Upper lobe of right lung (tissue), 1 donor: Measurements from ENCODE around the gene PTPRM. TPM values are rescaled to one million over a fixed set of nuclear protein-coding genes. Genes with fewer than 3 reads are reported as not detected.

ENCODE experiments used
- ATAC-seq: fragments of 200-7000 bp; cut with Tn5 transposase; one replicate; pipeline ENCODE4 v1.9.1; 2020; ENCODE audit warnings: mild to moderate bottlenecking, moderate library complexity
- DNase-seq: peaks from one replicate; pipeline ENCODE4 v3.0.0-alpha.2; 2020
- H3K27ac ChIP-seq: fragments of 200-600 bp; one replicate; pipeline ENCODE4 v1.8.0; 2022
- H3K27me3 ChIP-seq: fragments of 200-600 bp; one replicate; pipeline ENCODE4 v1.8.0; 2022; ENCODE audit warnings: mild to moderate bottlenecking
- H3K36me3 ChIP-seq: fragments of 200-600 bp; one replicate; pipeline ENCODE4 v1.8.0; 2022
- H3K4me1 ChIP-seq: fragments of 200-600 bp; one replicate; pipeline ENCODE4 v1.8.0; 2022
- H3K4me3 ChIP-seq: fragments of 200-600 bp; one replicate; pipeline ENCODE4 v1.8.0; 2022; ENCODE audit warnings: mild to moderate bottlenecking
- H3K9me3 ChIP-seq: fragments of 200-600 bp; one replicate; pipeline ENCODE4 v1.8.0; 2022
- intact Hi-C: fragments of 100-400 bp; cut with DNase I; formaldehyde crosslinking; loops from one replicate; pipeline ENCODE4 v1.11.0; 2022
- total RNA-seq: library from RNA; stranded (reverse); fragmentation: NEBNext Ultra II Directional; extraction: Animal tissue kit (Norgen Biotek cat#: 25700); gene quantifications from one replicate; pipeline ENCODE4 v1.2.1, GENCODE V29; 2021
- TF ChIP-seq, protein P1 (sequence below): fragments of 200-600 bp; IDR thresholded peaks from one replicate; pipeline ENCODE4 v1.8.0; 2022; ENCODE audit warnings: antibody characterized with exemption
- donor health status: DM: no; HTN: yes; CAD: no; lungs with severe emphysema.

The PTPRM gene
- total RNA-seq, 1 donor from 2014 or later: 99.3 TPM

DNA sequence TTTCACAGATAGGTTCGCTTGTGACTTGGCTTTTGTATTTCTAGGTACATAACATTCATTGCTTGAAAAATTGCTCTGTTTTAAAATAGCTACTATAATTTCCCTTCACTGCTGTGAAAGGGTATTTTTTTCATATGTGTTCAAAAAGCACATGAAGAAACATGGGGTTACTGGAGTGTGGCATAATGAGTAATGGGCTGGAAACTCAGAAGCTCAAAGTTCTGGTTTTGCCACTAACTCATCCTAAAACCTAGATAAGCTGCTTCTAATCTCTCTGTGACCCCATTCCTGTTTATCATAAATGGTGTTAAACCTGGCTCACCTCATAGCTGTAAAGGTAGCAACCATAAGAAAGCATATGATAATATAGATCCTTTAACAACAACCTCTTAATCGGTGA lies 319.3 kb downstream of the PTPRM start:
- no peak for ATAC-seq
- no peaks in the 10 kb centered on the region for H3K4me1 ChIP-seq
- H3K27me3 ChIP-seq: no peaks in the 10 kb centered on the region
- no peaks in the 10 kb centered on the region for H3K36me3 ChIP-seq
- no peak overlapping the region for H3K27ac ChIP-seq
- H3K9me3 ChIP-seq: no peaks in the 10 kb centered on the region
- DNase-seq: no peak
- TF ChIP-seq, protein P1, sequence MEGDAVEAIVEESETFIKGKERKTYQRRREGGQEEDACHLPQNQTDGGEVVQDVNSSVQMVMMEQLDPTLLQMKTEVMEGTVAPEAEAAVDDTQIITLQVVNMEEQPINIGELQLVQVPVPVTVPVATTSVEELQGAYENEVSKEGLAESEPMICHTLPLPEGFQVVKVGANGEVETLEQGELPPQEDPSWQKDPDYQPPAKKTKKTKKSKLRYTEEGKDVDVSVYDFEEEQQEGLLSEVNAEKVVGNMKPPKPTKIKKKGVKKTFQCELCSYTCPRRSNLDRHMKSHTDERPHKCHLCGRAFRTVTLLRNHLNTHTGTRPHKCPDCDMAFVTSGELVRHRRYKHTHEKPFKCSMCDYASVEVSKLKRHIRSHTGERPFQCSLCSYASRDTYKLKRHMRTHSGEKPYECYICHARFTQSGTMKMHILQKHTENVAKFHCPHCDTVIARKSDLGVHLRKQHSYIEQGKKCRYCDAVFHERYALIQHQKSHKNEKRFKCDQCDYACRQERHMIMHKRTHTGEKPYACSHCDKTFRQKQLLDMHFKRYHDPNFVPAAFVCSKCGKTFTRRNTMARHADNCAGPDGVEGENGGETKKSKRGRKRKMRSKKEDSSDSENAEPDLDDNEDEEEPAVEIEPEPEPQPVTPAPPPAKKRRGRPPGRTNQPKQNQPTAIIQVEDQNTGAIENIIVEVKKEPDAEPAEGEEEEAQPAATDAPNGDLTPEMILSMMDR: no peak
- no peak overlapping the region for H3K4me3 ChIP-seq
- intact Hi-C loops: loop anchor here (10.0 kb wide), 1 partner anchor 58 kb away; no protein-coding TSS in a partner anchor

DNA sequence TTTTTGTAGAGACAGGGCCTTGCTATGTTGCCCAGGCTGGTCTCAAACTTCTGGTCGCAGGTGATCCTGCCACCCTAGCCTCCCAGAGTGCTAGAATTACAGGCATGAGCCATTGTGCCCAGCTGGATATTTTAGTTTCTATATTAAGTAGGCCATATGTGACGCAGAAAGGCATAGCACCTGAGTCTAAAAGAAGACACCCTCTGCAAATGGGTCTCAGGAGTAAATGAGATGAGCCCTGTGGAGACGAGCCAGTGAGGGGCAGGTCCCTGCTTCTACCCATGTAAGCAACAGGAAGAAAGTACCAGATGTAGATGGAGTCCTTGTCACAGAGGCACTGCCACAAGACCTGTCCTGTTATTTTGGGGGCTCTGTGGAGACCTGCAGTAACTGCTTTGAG lies 322.4 kb downstream of the PTPRM start:
- intact Hi-C loops: loop anchor here (10.0 kb wide), 1 partner anchor 55 kb away; no protein-coding TSS in a partner anchor
- H3K27me3 ChIP-seq: no peaks in the 10 kb centered on the region

DNA sequence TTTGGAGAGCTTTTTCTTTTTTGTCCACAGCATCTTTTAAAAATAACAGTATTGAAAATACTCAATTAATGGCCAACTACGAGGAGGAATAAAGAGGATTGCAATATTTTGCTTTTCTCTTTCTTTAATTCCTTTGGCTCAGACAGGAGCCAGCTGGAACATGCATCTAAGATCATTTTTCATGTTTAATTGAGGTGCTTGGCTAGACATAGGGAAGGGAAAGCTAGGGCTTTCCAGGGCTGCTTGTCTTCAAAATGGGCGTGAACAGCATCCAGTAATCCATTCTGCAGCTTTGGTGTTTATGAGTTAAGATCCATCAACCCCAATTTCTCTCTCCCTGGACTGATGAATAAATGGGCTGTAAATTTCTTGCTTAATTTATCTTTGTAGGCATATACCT lies 323.0 kb downstream of the PTPRM start:
- H3K4me1 ChIP-seq: no peaks in the 10 kb centered on the region
- intact Hi-C loops: no loop called here
- no peak for ATAC-seq

More for the DNA sequence above, 322.4 kb downstream of the PTPRM start:
- TF ChIP-seq, protein P1: no peak
- no peaks in the 10 kb centered on the region for H3K4me1 ChIP-seq
- DNase-seq: no peak
- no peaks in the 10 kb centered on the region for H3K36me3 ChIP-seq
- H3K9me3 ChIP-seq: no peaks in the 10 kb centered on the region
- H3K4me3 ChIP-seq: no peak overlapping the region
- no peak overlapping the region for H3K27ac ChIP-seq
- ATAC-seq: no peak

DNA sequence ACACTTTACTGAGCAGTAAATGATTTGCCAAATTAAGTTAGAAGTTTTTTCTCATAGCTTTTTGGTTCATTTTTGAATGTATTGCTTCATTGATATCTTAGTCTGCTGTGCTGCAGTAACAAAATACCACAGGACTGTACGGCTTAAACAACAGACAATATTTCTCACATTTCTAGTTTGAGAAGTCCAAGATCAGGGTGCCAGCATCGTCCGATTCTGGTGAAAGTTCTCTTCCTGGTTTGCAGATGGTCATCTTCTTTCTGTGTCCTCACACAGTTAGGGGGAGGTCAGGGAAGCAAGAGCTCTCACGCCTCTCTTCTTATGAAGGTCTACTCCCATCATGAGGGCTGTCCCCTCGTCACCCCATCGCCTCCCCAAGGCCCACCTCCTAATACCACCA lies 325.4 kb downstream of the PTPRM start:
- H3K9me3 ChIP-seq: no peaks in the 10 kb centered on the region
- TF ChIP-seq, protein P1: no peak
- DNase-seq: no peak
- H3K4me1 ChIP-seq: no peaks in the 10 kb centered on the region
- no peaks in the 10 kb centered on the region for H3K36me3 ChIP-seq
- no peak overlapping the region for H3K4me3 ChIP-seq
- no peaks in the 10 kb centered on the region for H3K27me3 ChIP-seq
- H3K27ac ChIP-seq: no peak overlapping the region
- intact Hi-C loops: no loop called here
- no peak for ATAC-seq

More for the DNA sequence above, 323.0 kb downstream of the PTPRM start:
- no peaks in the 10 kb centered on the region for H3K27me3 ChIP-seq
- no peaks in the 10 kb centered on the region for H3K36me3 ChIP-seq
- H3K4me3 ChIP-seq: no peak overlapping the region
- no peak overlapping the region for H3K27ac ChIP-seq
- no peaks in the 10 kb centered on the region for H3K9me3 ChIP-seq
- no peak for DNase-seq
- TF ChIP-seq, protein P1: no peak

DNA sequence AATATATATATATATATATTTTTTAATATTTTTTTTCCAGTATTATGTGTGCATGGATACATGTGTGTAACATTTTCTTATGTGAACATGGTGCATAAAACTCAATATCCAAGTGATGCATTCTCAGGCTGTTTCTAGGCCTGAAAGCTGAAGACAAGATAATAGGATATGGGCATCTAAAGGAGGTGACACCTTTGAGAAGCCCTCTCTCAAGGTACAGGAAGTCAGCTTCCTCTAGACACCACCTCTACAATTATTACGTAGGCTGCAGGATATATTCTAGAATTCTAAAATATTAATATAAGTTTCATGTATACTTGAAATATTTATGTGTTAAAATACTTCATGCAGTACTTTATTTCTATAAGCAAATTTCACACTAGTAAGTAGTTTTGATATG lies 327.5 kb downstream of the PTPRM start:
- H3K27ac ChIP-seq: no peak overlapping the region
- ATAC-seq (no peak), DNase-seq (no peak)
- TF ChIP-seq, protein P1: no peak
- H3K9me3 ChIP-seq: no peaks in the 10 kb centered on the region
- H3K27me3 ChIP-seq: no peaks in the 10 kb centered on the region
- no peak overlapping the region for H3K4me3 ChIP-seq
- intact Hi-C loops: no loop called here
- no peaks in the 10 kb centered on the region for H3K36me3 ChIP-seq
- peaks cover 5% of the 10 kb centered on the region for H3K4me1 ChIP-seq

DNA sequence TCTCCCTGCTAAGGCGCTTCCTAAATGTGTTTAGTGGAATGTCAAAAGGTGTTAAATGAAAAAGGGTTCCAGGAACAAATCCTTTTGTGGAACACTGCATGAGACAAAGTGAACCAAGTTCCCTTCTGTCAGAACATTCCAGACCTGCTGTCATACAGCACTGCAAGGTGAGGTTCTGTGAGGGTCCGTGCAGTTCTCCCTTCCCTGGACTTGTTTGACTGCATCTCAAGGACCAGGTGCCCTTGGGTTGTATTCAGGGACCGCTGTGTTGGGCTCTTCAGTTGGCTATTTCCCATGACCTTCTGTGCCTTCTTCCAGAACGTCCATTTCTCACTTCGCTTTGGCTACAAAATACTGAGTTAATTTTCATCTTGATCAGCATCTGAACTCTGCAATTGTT lies 328.2 kb downstream of the PTPRM start:
- intact Hi-C loops: no loop called here

More for the DNA sequence above, 328.2 kb downstream of the PTPRM start:
- DNase-seq (no peak), ATAC-seq (no peak)
- TF ChIP-seq, protein P1: no peak
- Histone ChIP-seq H3K4me3 (no peak overlapping the region), H3K4me1 (peaks cover 5% of the 10 kb centered on the region), H3K27ac (no peak overlapping the region), H3K36me3 (no peaks in the 10 kb centered on the region), H3K27me3 (no peaks in the 10 kb centered on the region), H3K9me3 (no peaks in the 10 kb centered on the region)
